ENCODE results near the gene ST3GAL5. TPM values are rescaled to one million over a fixed set of nuclear protein-coding genes. Genes with fewer than 3 reads are reported as not detected.
"Not testable (repeated sequence)": the region's sequence is repeated elsewhere in the genome, so short reads cannot be mapped to it uniquely, and the experiment has no call there.

ST3GAL5 gene
- total RNA-seq, 1 donor from 2014 or later, result 20.0 TPM

GRCh38 chr2:85899849-85900248 is 11.1 kb upstream of the ST3GAL5 start:
- Mint-ChIP-seq H3K9me3 (ENCODE audit: unreplicated experiment) (peaks cover 7% of the 10 kb centered on the region), H3K36me3 (ENCODE audit: low read depth, unreplicated experiment) (peaks cover 6% of the 10 kb centered on the region), H3K27ac (ENCODE audit: unreplicated experiment) (no peak overlapping the region), H3K4me1 (ENCODE audit: low read depth, unreplicated experiment) (peaks cover 6% of the 10 kb centered on the region), H3K27me3 (ENCODE audit: low read depth, unreplicated experiment) (peaks cover 4% of the 10 kb centered on the region), H3K4me3 (ENCODE audit: unreplicated experiment) (no peak overlapping the region)
- no peaks in the 10 kb centered on the region for H3K36me3 ChIP-seq (ENCODE audit: insufficient read depth, low read length)
- H3K9ac ChIP-seq (ENCODE audit: low read length), result no peak overlapping the region
- H3K4me3 ChIP-seq (ENCODE audit: insufficient read depth, low read depth, low read length), result no peak overlapping the region
- no peaks in the 10 kb centered on the region for H3K79me2 ChIP-seq (ENCODE audit: insufficient read depth, low read length)
- no peak for TF ChIP-seq CTCF (IDR thresholded peaks at IDR 0.05; ENCODE audit: insufficient read depth, low read depth, low read length)
- no peak for DNase-seq (ENCODE audit: low read depth)
- no peaks in the 10 kb centered on the region for H3K9me3 ChIP-seq (ENCODE audit: insufficient read depth, low read depth, low read length)
- H3K4me1 ChIP-seq (ENCODE audit: insufficient read depth, low read length), result peaks cover 4% of the 10 kb centered on the region
- no peaks in the 10 kb centered on the region for H3K27me3 ChIP-seq (ENCODE audit: insufficient read depth, low read length)
- no peak overlapping the region for H3K4me2 ChIP-seq (ENCODE audit: low read length)
- no peak overlapping the region for H3K27ac ChIP-seq (ENCODE audit: low read depth, low read length)
- H4K20me1 ChIP-seq (ENCODE audit: insufficient read depth, low read length), result no peaks in the 10 kb centered on the region
- H2AFZ ChIP-seq (ENCODE audit: low read depth, low read length), result no peak overlapping the region
- FAIRE-seq, result no peak

DNA sequence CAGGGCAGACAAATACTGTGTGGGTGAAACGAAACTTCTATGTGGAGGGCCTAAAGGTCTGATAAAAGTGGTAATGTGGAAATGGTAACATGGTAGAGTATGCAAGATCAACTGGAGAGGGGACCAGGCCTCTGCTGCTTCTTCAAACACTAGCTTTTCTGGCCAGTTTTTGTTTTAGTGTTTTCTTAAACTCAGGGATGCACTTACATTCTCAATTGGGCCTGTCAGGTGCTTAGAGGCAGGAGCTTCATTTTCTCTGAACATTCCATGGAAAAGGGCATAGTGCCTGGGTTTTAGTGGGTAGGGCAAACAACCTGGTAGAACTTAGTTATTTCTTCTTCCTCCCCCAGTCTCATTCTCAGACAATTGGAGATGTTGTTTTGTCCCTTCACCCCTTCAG is 10.5 kb upstream of the ST3GAL5 start:
- peaks cover 4% of the 10 kb centered on the region for H3K27me3 Mint-ChIP-seq (ENCODE audit: low read depth, unreplicated experiment)
- no peaks in the 10 kb centered on the region for H3K9me3 ChIP-seq (ENCODE audit: insufficient read depth, low read depth, low read length)
- H3K4me2 ChIP-seq (ENCODE audit: low read length), result no peak overlapping the region
- DNase-seq (ENCODE audit: low read depth), result no peak
- TF ChIP-seq CTCF (IDR thresholded peaks at IDR 0.05; ENCODE audit: insufficient read depth, low read depth, low read length) (no peak), EZH2 (IDR thresholded peaks at IDR 0.05; ENCODE audit: insufficient read depth, low read length) (no peak)
- H3K9ac ChIP-seq (ENCODE audit: low read length), result no peak overlapping the region
- no peak overlapping the region for H2AFZ ChIP-seq (ENCODE audit: low read depth, low read length)
- H3K4me1 Mint-ChIP-seq (ENCODE audit: low read depth, unreplicated experiment), result peaks cover 8% of the 10 kb centered on the region
- no peak overlapping the region for H3K4me3 Mint-ChIP-seq (ENCODE audit: unreplicated experiment)
- H3K27me3 ChIP-seq (ENCODE audit: insufficient read depth, low read length), result no peaks in the 10 kb centered on the region
- H3K27ac ChIP-seq (ENCODE audit: low read depth, low read length), result no peak overlapping the region
- no peak overlapping the region for H3K27ac Mint-ChIP-seq (ENCODE audit: unreplicated experiment)
- H3K4me1 ChIP-seq (ENCODE audit: insufficient read depth, low read length), result peaks cover 9% of the 10 kb centered on the region
- no peak for FAIRE-seq
- no peaks in the 10 kb centered on the region for H3K79me2 ChIP-seq (ENCODE audit: insufficient read depth, low read length)
- peaks cover 7% of the 10 kb centered on the region for H3K9me3 Mint-ChIP-seq (ENCODE audit: unreplicated experiment)
- H4K20me1 ChIP-seq (ENCODE audit: insufficient read depth, low read length), result no peaks in the 10 kb centered on the region
- no peak overlapping the region for H3K4me3 ChIP-seq (ENCODE audit: insufficient read depth, low read depth, low read length)
- H3K36me3 ChIP-seq (ENCODE audit: insufficient read depth, low read length), result no peaks in the 10 kb centered on the region
- H3K36me3 Mint-ChIP-seq (ENCODE audit: low read depth, unreplicated experiment), result peaks cover 6% of the 10 kb centered on the region

DNA sequence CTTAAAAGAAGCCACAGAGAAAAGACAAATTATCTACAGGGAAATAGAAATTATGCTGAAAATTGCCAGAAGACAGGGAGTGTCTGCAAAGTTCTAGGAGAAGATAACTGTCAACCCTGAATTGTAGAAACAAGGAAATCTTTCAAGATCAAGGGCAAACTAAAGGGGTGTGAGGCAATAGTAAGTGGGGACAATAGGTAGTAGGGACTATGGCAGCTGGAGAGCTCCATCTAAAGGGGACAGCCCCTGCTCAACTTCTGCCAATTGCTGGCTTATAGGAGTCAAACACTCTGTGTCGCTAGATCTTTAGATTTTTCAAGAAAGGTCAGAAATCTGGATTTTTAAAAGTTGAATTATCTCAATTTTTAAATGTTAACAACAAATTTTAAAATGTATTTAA is 10.1 kb upstream of the ST3GAL5 start:
- Histone ChIP-seq H3K79me2 (ENCODE audit: insufficient read depth, low read length) (no peaks in the 10 kb centered on the region), H3K27ac (ENCODE audit: low read depth, low read length) (no peak overlapping the region), H3K4me2 (ENCODE audit: low read length) (no peak overlapping the region), H3K4me3 (ENCODE audit: insufficient read depth, low read depth, low read length) (no peak overlapping the region), H3K36me3 (ENCODE audit: insufficient read depth, low read length) (no peaks in the 10 kb centered on the region), H3K27me3 (ENCODE audit: insufficient read depth, low read length) (no peaks in the 10 kb centered on the region), H3K9me3 (ENCODE audit: insufficient read depth, low read depth, low read length) (no peaks in the 10 kb centered on the region), H3K9ac (ENCODE audit: low read length) (no peak overlapping the region), H3K4me1 (ENCODE audit: insufficient read depth, low read length) (peaks cover 13% of the 10 kb centered on the region), H4K20me1 (ENCODE audit: insufficient read depth, low read length) (no peaks in the 10 kb centered on the region), H2AFZ (ENCODE audit: low read depth, low read length) (no peak overlapping the region)
- Mint-ChIP-seq H3K27ac (ENCODE audit: unreplicated experiment) (no peak overlapping the region), H3K27me3 (ENCODE audit: low read depth, unreplicated experiment) (peaks cover 4% of the 10 kb centered on the region), H3K9me3 (ENCODE audit: unreplicated experiment) (peaks cover 7% of the 10 kb centered on the region), H3K36me3 (ENCODE audit: low read depth, unreplicated experiment) (peaks cover 6% of the 10 kb centered on the region), H3K4me1 (ENCODE audit: low read depth, unreplicated experiment) (peaks cover 12% of the 10 kb centered on the region), H3K4me3 (ENCODE audit: unreplicated experiment) (no peak overlapping the region)
- no peak for FAIRE-seq
- no peak for DNase-seq (ENCODE audit: low read depth)
- TF ChIP-seq EZH2 (IDR thresholded peaks at IDR 0.05; ENCODE audit: insufficient read depth, low read length) (no peak), CTCF (IDR thresholded peaks at IDR 0.05; ENCODE audit: insufficient read depth, low read depth, low read length) (no peak)

DNA sequence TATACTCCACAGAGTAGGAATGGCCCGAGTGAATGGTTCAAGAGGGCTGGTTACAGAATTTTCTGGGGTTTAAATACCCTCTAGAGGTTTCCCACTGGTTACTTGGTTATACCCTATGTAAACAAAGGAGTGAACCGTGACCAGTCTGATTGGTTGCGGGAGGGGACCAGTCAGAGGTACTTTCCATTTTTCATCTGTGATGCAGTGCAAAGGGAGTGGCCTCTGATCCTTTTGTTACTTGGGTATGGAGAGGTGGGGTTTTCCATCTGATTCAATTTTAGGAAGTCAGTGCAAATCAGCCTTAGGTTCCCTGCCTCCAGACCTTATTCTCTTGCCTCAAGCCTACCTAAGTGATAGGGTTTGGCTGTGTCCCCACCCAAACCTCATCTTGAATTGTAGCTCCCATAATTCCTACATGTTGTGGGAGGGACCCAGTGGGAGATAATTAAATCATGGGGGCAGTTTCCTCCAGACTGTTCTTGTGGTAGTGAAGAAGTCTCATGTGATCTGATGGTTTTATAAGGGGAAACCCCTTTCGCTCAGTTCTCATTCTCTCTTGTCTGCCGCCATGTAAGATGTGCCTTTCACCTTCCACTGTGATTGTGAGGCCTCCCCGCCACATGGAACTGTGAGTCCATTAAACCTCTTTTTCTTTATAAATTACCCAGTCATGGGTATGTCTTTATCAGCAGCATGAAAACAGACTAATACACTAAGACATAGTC is 5.9 kb upstream of the ST3GAL5 start:
- not testable (repeated sequence) for H3K27me3 Mint-ChIP-seq (ENCODE audit: low read depth, unreplicated experiment); H2AFZ ChIP-seq (ENCODE audit: low read depth, low read length); DNase-seq (ENCODE audit: low read depth); H3K27ac Mint-ChIP-seq (ENCODE audit: unreplicated experiment); FAIRE-seq; H3K27me3 ChIP-seq (ENCODE audit: insufficient read depth, low read length); H3K9ac ChIP-seq (ENCODE audit: low read length); H3K79me2 ChIP-seq (ENCODE audit: insufficient read depth, low read length); H3K9me3 ChIP-seq (ENCODE audit: insufficient read depth, low read depth, low read length); H3K9me3 Mint-ChIP-seq (ENCODE audit: unreplicated experiment); H4K20me1 ChIP-seq (ENCODE audit: insufficient read depth, low read length); H3K36me3 ChIP-seq (ENCODE audit: insufficient read depth, low read length); H3K36me3 Mint-ChIP-seq (ENCODE audit: low read depth, unreplicated experiment); H3K4me3 Mint-ChIP-seq (ENCODE audit: unreplicated experiment)
- H3K4me1 Mint-ChIP-seq (ENCODE audit: low read depth, unreplicated experiment), result peaks cover 32% of the 10 kb centered on the region
- peak overlapping the region; percentile 70 for H3K4me2 ChIP-seq (ENCODE audit: low read length)
- peak overlapping the region; percentile 17 for H3K4me3 ChIP-seq (ENCODE audit: insufficient read depth, low read depth, low read length)
- H3K4me1 ChIP-seq (ENCODE audit: insufficient read depth, low read length), result peaks cover 27% of the 10 kb centered on the region
- peak overlapping the region; percentile 68 for H3K27ac ChIP-seq (ENCODE audit: low read depth, low read length)

All from astrocyte (in vitro differentiated cells and primary cell).